Measurements from ENCODE around the gene LTBP1.

The LTBP1 gene

DNA sequence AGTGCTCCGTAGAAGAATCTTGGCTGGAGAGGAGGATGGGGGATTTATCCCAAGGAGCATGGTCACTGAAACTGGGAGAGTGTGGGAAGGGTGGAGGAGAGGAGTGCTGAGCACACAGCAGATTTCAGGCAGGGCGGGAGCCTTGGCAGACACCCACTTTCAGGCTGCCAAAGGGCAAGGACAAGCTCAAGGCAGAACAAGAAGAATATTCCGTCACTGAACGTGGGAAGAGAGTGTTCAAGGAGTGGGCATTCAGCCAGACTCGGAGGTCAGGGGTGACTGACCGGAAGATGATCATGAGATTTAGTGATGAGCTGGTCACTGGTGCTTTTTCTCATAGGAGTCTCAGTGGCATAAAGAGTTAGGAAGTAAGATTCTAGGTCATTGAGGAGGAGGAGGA, 393.5 kb downstream of the LTBP1 start:
- H3K27me3 ChIP-seq (ENCODE audit: control insufficient read depth, insufficient read depth, low read length) = no peaks in the 10 kb centered on the region
- no peak overlapping the region for H3K27ac ChIP-seq (ENCODE audit: low read depth, low read length)
- no peaks in the 10 kb centered on the region for H3K9me3 ChIP-seq (ENCODE audit: control insufficient read depth, insufficient read depth, low read length)
- H3K9ac ChIP-seq (ENCODE audit: low read depth, low read length) = no peak overlapping the region
- H3K4me3 ChIP-seq (ENCODE audit: low read depth, low read length) = no peak overlapping the region
- no peaks in the 10 kb centered on the region for H3K36me3 ChIP-seq (ENCODE audit: control insufficient read depth, insufficient read depth, low read length)
- no peaks in the 10 kb centered on the region for H3K4me1 ChIP-seq (ENCODE audit: control insufficient read depth, insufficient read depth, low read length)

DNA sequence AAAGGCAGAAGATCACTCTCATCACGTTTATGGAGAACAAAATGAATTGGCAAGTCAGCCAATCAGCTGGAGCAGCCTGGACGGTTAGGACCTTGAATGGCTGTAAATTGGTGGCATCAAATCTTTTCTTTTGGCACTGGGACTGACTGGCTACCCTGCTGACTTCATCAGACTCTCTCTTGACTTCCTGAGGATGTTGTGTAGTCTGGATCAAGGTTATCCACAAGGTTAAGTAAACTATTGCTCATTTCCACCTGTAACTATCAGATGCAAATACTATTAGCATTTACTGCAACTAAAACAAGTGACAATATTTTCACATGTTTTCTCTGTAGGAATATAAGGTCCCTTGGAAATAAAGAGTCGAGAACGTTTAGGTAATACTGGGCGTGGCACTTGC, 395.4 kb downstream of the LTBP1 start:
- Histone ChIP-seq H3K4me1 (ENCODE audit: control insufficient read depth, insufficient read depth, low read length) (no peaks in the 10 kb centered on the region), H3K27me3 (ENCODE audit: control insufficient read depth, insufficient read depth, low read length) (no peaks in the 10 kb centered on the region), H3K27ac (ENCODE audit: low read depth, low read length) (no peak overlapping the region), H3K36me3 (ENCODE audit: control insufficient read depth, insufficient read depth, low read length) (no peaks in the 10 kb centered on the region), H3K9ac (ENCODE audit: low read depth, low read length) (no peak overlapping the region), H3K9me3 (ENCODE audit: control insufficient read depth, insufficient read depth, low read length) (no peaks in the 10 kb centered on the region), H3K4me3 (ENCODE audit: low read depth, low read length) (no peak overlapping the region)

DNA sequence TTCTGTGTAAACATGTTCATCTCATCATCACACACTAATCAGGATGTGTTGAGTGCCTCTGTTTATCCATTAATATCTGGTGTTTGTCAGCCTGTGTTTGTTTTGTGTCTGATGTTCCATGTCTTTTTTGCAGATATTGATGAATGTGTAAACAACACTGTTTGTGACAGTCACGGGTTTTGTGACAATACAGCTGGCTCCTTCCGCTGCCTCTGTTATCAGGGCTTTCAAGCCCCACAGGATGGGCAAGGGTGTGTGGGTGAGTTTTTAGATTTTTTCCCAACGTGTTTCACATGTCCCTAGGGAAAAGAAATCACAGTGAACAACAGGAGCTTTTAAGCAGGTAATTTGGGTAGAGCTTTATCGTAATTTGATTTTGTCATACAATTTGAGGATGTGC, 396.0 kb downstream of the LTBP1 start:
- Histone ChIP-seq H3K4me1 (ENCODE audit: control insufficient read depth, insufficient read depth, low read length) (no peaks in the 10 kb centered on the region), H3K9ac (ENCODE audit: low read depth, low read length) (no peak overlapping the region), H3K27ac (ENCODE audit: low read depth, low read length) (no peak overlapping the region), H3K9me3 (ENCODE audit: control insufficient read depth, insufficient read depth, low read length) (no peaks in the 10 kb centered on the region), H3K27me3 (ENCODE audit: control insufficient read depth, insufficient read depth, low read length) (no peaks in the 10 kb centered on the region), H3K36me3 (ENCODE audit: control insufficient read depth, insufficient read depth, low read length) (no peaks in the 10 kb centered on the region), H3K4me3 (ENCODE audit: low read depth, low read length) (no peak overlapping the region)

DNA sequence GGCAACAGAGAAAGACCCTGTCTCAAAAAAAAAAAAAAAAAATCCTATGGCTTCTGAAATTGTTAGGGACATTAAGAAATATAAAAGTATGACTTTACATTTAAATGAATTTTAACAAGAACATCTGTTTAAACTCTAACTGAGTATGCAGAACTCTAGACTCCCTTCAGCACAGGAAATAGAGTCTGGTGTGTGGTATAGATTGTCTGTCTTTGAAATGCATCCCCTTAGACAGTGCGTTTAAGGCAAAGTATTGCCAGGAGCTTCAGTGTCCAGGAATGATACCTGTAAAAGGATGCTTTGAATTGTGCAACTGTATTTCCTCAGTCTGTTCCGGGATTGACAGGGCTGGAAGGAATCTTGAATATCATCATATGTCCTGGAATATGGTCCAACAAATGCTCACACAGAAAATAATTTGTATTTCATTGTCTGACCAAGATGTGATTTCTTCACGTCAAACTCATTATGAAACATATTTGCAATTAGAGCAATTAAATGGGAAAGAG, 396.7 kb downstream of the LTBP1 start:
- H3K9me3 ChIP-seq (ENCODE audit: control insufficient read depth, insufficient read depth, low read length) = no peaks in the 10 kb centered on the region
- no peak overlapping the region for H3K27ac ChIP-seq (ENCODE audit: low read depth, low read length)
- H3K27me3 ChIP-seq (ENCODE audit: control insufficient read depth, insufficient read depth, low read length) = no peaks in the 10 kb centered on the region
- no peaks in the 10 kb centered on the region for H3K36me3 ChIP-seq (ENCODE audit: control insufficient read depth, insufficient read depth, low read length)
- H3K9ac ChIP-seq (ENCODE audit: low read depth, low read length) = no peak overlapping the region
- no peak overlapping the region for H3K4me3 ChIP-seq (ENCODE audit: low read depth, low read length)
- no peaks in the 10 kb centered on the region for H3K4me1 ChIP-seq (ENCODE audit: control insufficient read depth, insufficient read depth, low read length)

- Histone ChIP-seq H3K9me3 (ENCODE audit: control insufficient read depth, insufficient read depth, low read length) (no peaks in the 10 kb centered on the region), H3K27me3 (ENCODE audit: control insufficient read depth, insufficient read depth, low read length) (no peaks in the 10 kb centered on the region), H3K9ac (ENCODE audit: low read depth, low read length) (no peak overlapping the region), H3K4me3 (ENCODE audit: low read depth, low read length) (no peak overlapping the region), H3K4me1 (ENCODE audit: control insufficient read depth, insufficient read depth, low read length) (no peaks in the 10 kb centered on the region), H3K36me3 (ENCODE audit: control insufficient read depth, insufficient read depth, low read length) (no peaks in the 10 kb centered on the region), H3K27ac (ENCODE audit: low read depth, low read length) (no peak overlapping the region)
Measured at GRCh38 chr2:33344230-33344629, 397.5 kb downstream of the LTBP1 start.

DNA sequence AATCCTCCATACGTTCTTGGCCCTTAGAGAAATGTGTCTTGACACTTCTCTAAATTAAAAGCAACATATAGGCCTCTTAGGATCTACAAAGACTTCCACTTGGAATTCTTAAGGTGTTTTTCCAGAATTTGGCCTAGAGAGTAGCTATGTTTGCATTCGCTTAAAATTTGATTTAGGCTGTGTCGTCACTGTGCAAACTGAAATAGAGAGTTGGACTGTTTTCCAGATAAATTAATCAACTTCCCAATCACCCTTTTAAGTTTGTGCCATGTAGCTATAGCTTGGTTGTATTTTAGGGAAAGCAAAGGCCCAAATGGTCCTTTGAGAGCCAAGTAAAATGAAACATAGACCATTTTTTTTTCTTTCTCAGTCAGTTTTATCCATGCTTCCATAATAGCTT, 401.1 kb downstream of the LTBP1 start:
- H3K4me1 ChIP-seq (ENCODE audit: control insufficient read depth, insufficient read depth, low read length) = no peaks in the 10 kb centered on the region

DNA sequence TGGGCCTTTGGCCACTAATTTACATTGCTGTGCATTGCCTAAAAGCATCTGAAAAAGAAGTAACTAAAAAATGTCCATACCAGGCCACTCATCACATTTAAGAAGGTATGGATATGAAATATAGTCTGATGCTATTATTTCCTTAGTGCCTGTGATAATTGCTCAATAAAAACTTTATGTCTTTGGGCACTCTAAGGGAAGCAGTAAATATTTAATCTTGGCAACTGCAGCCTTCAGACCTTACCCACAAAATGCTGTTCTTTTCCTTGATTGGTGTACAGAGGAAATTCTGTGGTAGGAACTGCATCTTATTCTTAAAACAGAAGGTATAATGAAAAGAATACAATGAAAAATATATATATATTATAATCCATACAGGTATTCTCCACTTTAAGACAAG, 403.9 kb downstream of the LTBP1 start:
- Histone ChIP-seq H3K9ac (ENCODE audit: low read depth, low read length) (no peak overlapping the region), H3K27me3 (ENCODE audit: control insufficient read depth, insufficient read depth, low read length) (no peaks in the 10 kb centered on the region), H3K4me3 (ENCODE audit: low read depth, low read length) (no peak overlapping the region), H3K4me1 (ENCODE audit: control insufficient read depth, insufficient read depth, low read length) (no peaks in the 10 kb centered on the region), H3K27ac (ENCODE audit: low read depth, low read length) (no peak overlapping the region), H3K36me3 (ENCODE audit: control insufficient read depth, insufficient read depth, low read length) (no peaks in the 10 kb centered on the region), H3K9me3 (ENCODE audit: control insufficient read depth, insufficient read depth, low read length) (peaks cover 2% of the 10 kb centered on the region; the same call in 1 of the 2 replicates)

More for the DNA sequence above, 401.1 kb downstream of the LTBP1 start:
- Histone ChIP-seq H3K9me3 (ENCODE audit: control insufficient read depth, insufficient read depth, low read length) (no peaks in the 10 kb centered on the region), H3K27ac (ENCODE audit: low read depth, low read length) (no peak overlapping the region), H3K4me3 (ENCODE audit: low read depth, low read length) (no peak overlapping the region), H3K27me3 (ENCODE audit: control insufficient read depth, insufficient read depth, low read length) (no peaks in the 10 kb centered on the region), H3K9ac (ENCODE audit: low read depth, low read length) (no peak overlapping the region), H3K36me3 (ENCODE audit: control insufficient read depth, insufficient read depth, low read length) (no peaks in the 10 kb centered on the region)

- peaks cover 8% of the 10 kb centered on the region for H3K9me3 ChIP-seq (ENCODE audit: control insufficient read depth, insufficient read depth, low read length)
- H3K27me3 ChIP-seq (ENCODE audit: control insufficient read depth, insufficient read depth, low read length) = no peaks in the 10 kb centered on the region
- no peak overlapping the region for H3K27ac ChIP-seq (ENCODE audit: low read depth, low read length)
- H3K4me1 ChIP-seq (ENCODE audit: control insufficient read depth, insufficient read depth, low read length) = no peaks in the 10 kb centered on the region
- H3K4me3 ChIP-seq (ENCODE audit: low read depth, low read length) = no peak overlapping the region
- no peak overlapping the region for H3K9ac ChIP-seq (ENCODE audit: low read depth, low read length)
- no peaks in the 10 kb centered on the region for H3K36me3 ChIP-seq (ENCODE audit: control insufficient read depth, insufficient read depth, low read length)
Measured at GRCh38 chr2:33351781-33352180, 405.0 kb downstream of the LTBP1 start.

DNA sequence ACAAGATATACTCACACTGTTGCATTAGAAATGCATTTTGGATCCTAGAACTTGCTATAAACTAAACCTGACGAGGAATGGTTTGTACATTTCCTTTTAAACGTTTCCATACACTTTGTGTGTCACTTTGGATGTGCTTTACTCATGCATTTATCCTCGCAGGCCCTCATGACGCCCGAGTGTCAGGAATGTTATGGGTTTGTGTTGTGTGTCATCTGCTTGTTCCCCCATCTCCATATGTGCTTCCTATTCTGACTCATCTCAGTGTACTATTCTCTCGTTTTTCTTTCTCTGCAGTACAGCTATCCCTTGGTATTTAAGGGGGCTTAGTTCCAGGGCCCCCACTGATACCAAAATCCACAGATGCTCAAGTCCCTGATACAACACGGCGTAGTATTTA, 408.2 kb downstream of the LTBP1 start:
- no peaks in the 10 kb centered on the region for H3K4me1 ChIP-seq (ENCODE audit: control insufficient read depth, insufficient read depth, low read length)
- H3K27ac ChIP-seq (ENCODE audit: low read depth, low read length) = no peak overlapping the region
- H3K36me3 ChIP-seq (ENCODE audit: control insufficient read depth, insufficient read depth, low read length) = no peaks in the 10 kb centered on the region
- no peak overlapping the region for H3K4me3 ChIP-seq (ENCODE audit: low read depth, low read length)
- H3K27me3 ChIP-seq (ENCODE audit: control insufficient read depth, insufficient read depth, low read length) = no peaks in the 10 kb centered on the region
- H3K9me3 ChIP-seq (ENCODE audit: control insufficient read depth, insufficient read depth, low read length) = peaks cover 8% of the 10 kb centered on the region
- no peak overlapping the region for H3K9ac ChIP-seq (ENCODE audit: low read depth, low read length)

DNA sequence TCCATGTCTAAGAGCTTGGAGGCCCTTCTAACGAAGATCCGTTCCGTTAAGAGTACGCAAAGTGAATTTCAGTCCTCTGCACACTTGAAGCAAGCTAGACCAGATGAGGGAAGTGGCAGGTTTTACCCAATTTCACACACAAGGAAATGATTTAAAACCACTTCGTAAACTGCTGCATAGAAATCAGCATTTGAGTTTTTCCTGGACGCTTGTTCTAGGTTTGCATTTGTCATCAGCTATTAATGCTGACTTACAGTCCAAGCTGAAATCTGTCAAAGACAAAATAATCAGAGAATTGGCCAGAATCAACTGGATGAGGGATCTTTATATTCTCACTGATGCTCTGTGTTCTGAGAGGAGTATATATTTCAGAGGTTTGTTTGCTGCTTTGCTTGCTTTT, 412.1 kb downstream of the LTBP1 start:
- no peak overlapping the region for H3K9ac ChIP-seq (ENCODE audit: low read depth, low read length)
- H3K36me3 ChIP-seq (ENCODE audit: control insufficient read depth, insufficient read depth, low read length) = no peaks in the 10 kb centered on the region
- H3K27ac ChIP-seq (ENCODE audit: low read depth, low read length) = no peak overlapping the region
- H3K9me3 ChIP-seq (ENCODE audit: control insufficient read depth, insufficient read depth, low read length) = peaks cover 8% of the 10 kb centered on the region
- H3K4me3 ChIP-seq (ENCODE audit: low read depth, low read length) = no peak overlapping the region
- H3K27me3 ChIP-seq (ENCODE audit: control insufficient read depth, insufficient read depth, low read length) = no peaks in the 10 kb centered on the region
- H3K4me1 ChIP-seq (ENCODE audit: control insufficient read depth, insufficient read depth, low read length) = peaks cover 4% of the 10 kb centered on the region; the same call in 1 of the 2 replicates

DNA sequence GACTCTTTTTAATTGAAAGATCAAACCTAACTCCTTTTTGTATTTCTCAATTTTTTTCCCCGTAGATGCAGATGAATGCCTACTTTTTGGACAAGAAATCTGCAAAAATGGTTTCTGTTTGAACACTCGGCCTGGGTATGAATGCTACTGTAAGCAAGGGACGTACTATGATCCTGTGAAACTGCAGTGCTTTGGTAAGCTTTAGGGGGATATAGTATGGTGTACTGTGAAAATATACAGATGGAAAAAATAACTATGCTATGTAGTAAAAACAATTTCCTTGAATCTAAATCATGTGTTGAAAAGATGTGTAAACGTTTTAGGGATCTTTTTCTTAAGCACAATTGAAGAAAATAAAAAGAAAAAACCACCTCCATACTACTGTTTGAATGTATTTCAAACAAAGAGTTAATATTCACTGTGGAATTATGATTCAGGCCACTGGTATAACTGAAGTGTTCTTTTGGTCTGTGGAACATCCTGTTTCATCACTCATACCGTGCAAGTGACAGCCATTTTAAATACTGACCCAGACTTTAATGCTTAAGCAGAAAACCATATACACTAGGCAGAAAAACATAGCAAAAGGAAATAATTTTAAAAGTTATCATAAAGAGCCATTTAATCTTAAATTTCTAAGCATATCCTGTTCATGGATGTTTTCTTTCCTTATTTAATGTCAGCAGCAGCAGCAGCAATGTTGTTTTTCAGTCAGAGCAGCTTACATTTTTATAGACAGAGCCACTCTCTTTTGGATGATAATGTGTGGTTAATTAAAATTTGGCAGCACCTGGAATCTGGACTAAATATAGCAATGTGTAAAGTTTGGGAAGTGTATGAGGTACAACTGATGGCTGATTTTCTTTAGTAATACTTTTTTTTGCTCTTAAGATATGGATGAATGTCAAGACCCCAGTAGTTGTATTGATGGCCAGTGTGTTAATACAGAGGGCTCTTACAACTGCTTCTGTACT, 416.9 kb downstream of the LTBP1 start:
- no peak overlapping the region for H3K27ac ChIP-seq (ENCODE audit: low read depth, low read length)
- no peaks in the 10 kb centered on the region for H3K36me3 ChIP-seq (ENCODE audit: control insufficient read depth, insufficient read depth, low read length)
- no peaks in the 10 kb centered on the region for H3K9me3 ChIP-seq (ENCODE audit: control insufficient read depth, insufficient read depth, low read length)
- no peak overlapping the region for H3K9ac ChIP-seq (ENCODE audit: low read depth, low read length)
- H3K27me3 ChIP-seq (ENCODE audit: control insufficient read depth, insufficient read depth, low read length) = no peaks in the 10 kb centered on the region
- peaks cover 4% of the 10 kb centered on the region; the same call in 1 of the 2 replicates for H3K4me1 ChIP-seq (ENCODE audit: control insufficient read depth, insufficient read depth, low read length)
- H3K4me3 ChIP-seq (ENCODE audit: low read depth, low read length) = no peak overlapping the region

All from HUES48 (cell line).